TTC549 (cell line): ENCODE measurements around the gene BORCS6.
A peak's percentile ranks its signal among the peaks of the same experiment; 100 is the strongest.

Experiments used
- FAIRE-seq: peaks from 2 replicates; lab custom pipeline; 2012; peaks lifted over from hg19 to GRCh38; lab: Jason Lieb, UNC

Gene BORCS6

GRCh38 chr17:8142158-8142886 lies 47.7 kb downstream of the BORCS6 start:
- FAIRE-seq = no peak

GRCh38 chr17:8141741-8142140 lies 48.2 kb downstream of the BORCS6 start:
- FAIRE-seq = no peak

DNA sequence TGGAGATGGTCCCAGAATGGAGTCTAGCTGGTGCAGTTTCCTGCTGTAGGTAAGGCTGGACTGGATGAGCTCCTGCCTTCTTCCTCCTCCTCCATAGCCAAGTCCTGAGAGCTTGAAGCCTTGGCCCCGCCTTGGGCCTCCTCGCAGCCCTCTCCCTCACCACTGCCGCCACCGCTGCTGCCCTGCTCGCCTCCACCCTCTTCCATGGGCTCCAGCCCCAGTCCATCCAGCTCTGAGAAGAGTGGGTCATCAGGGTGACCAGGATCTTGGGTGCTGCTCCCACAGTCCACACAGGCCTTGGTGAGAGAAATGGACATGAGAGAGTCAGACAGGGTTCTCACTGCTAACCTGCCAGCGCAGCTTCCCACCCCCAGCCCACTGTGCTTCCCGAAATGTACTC lies 48.9 kb downstream of the BORCS6 start:
- FAIRE-seq = no peak

DNA sequence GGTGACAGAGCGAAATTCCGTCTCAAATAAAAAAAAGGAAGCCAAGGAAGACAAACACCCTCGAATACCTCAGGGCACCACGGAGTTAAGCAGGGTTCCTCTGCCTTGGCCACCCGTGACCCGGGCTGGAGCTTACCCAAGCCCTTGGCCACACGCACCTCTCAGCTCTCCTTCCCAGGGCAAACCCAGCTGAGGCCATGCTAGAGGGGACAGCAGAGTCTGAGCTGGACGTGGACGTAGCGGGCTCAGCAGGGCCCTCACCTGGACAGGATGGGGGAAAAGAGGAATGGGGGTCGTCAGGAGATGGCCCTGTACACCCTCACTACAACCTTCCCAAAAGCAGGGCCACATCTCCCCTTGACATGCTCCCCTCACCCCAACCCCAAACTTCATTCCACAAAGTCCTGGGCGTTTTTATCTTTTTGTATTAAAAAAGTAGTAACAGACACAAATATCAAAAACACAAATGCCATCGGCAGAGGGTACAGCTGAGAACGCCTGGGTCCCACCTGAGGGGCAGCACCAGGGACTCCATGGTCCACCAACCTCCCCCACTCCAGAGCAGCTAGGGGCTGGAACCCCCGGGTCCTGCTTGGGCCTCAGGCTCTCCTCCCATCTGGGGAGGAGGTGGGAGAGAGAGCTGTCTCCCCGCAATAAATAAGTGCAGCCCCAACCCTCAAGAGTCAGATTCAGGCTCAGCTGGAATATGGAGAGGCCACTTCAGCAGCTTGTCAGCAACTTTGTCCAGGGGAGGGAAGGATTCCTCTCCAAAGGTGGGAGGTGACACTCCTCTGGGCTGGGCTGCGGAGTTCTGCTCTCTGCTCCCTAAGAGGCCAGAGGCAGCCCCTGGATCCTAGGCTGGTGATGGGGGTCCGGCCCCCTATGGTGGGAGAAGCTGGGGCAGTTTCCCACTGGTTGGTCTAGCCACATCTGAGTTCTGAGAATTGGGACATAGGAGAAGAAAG lies 49.6 kb downstream of the BORCS6 start:
- FAIRE-seq = no peak

DNA sequence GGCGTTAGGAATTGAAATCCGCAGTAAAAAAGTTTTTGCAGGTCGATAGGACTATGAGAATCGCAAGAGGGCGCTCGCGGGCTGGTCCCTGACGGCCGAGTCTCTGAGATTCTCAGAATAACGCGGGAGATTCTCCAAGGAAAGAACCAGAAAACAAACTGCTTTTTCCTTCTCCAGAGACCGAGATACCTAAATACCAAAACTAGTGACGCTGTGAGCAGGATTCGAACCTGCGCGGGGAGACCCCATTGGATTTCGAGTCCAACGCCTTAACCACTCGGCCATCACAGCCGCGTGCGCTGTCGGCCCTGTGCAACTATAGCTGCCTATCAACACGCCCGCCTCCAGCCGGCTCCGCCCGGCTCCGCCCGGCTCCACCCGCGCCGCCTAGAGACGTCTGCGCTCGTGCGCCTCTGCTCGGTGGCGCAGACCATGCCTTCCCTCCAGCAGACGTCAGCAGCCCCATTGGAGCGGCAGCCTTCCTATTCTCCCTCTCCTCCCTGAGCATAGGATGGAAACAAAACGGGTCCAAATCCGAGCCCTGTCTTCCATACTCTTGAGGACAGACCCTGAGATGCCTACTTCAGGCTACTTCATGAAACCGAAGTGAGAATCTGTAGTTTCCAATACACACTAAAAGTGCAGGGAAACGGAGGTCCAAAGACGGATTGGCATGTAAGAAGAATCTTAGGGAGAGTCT lies 51.2 kb downstream of the BORCS6 start:
- peak; percentile 97 for FAIRE-seq

DNA sequence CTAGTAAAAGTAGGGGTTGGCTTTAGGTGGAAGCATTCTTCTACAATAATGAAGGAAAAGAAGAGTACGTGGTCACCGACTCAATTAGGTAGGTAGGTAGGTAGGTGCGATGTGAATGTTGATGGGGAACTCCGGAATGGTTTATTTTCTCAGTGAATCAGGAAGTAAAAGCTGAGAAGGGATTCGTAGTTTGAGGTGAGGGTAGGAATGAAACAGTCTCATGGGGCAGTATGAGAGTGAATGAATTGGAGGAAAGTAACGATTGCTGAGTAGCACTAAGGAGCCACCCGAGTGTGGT lies 51.7 kb downstream of the BORCS6 start:
- FAIRE-seq = no peak
